ENCODE data around the gene MRM3. TPM values are rescaled to one million over a fixed set of nuclear protein-coding genes. Genes with fewer than 3 reads are reported as not detected.
"Not testable (repeated sequence)": the region's sequence is repeated elsewhere in the genome, so short reads cannot be mapped to it uniquely, and the experiment has no call there.

The MRM3 gene
- polyA plus RNA-seq, 5 donors, result 12.8 to 17.5 (median 16.6) TPM

DNA sequence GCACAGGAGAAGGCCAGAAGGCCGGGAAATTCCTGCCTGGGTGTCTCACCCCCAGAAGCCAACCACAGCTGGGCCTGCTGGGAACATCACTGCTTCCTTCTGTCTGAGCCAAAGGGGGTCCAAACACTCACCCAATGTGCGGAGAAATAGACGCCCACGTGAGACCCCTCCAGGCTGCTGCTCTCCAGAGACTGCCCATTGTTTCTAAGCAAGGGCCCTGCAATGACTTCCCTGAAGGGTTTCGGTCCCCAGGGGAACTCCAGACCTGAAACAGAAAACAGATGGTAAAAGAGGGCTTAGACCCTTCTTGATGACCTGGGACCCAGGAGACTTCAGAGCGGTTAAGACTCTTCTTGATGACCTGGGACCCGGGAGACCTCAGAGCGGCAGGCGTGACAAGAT lies 41.3 kb downstream of the MRM3 start:
- DNase-seq, result no peak

- DNase-seq, result no peak
These were observed 42.2 kb downstream of the MRM3 start for GRCh38 chr17:824378-824777.

GRCh38 chr17:825216-825615 lies 43.1 kb downstream of the MRM3 start:
- no peak for DNase-seq

- DNase-seq, result no peak
These were observed 44.6 kb downstream of the MRM3 start for GRCh38 chr17:826778-827177.

GRCh38 chr17:828761-829160 lies 46.6 kb downstream of the MRM3 start:
- DNase-seq, result no peak

- DNase-seq, result not testable (repeated sequence)
These were observed 47.5 kb downstream of the MRM3 start for GRCh38 chr17:829614-830013.

DNA sequence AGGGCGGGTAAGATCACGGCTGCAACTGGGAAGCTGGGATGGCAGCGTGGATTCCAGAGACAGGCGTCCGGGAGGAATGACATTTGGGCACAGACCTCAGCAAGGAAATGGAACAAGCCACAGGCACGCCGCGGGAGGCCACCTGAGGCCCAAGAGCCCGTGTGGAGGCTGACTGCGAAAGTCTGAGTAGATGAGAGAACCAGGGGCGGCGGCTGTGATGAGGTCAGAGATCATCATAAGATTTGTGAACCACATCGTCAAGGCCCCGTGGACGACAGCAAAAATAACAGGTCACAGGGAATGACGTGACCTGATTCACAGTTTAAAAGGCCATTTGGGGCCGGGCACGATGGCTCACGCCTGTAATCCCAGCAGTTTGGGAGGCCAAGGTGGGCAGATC lies 48.2 kb downstream of the MRM3 start:
- DNase-seq, result no peak

GRCh38 chr17:830950-831349 lies 48.8 kb downstream of the MRM3 start:
- no peak for DNase-seq

DNA sequence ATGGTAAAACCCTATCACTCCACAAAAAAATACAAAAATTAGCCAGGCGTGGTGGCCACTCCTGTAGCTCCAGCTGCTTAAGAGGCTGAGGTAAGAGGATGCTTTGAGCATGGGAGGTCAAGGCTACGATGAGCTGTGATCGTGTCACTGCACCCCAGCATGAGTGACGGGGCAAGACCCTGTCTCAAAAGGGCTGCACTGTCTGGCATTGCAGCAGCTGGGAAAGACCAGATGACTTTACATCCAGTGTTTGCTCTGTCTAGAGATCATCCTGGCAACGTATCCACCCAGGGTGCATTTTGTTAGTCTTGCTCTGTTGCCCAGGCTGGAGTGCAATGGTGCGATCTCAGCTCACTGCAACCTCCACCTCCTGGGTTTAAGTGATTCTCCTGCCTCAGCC lies 52.0 kb downstream of the MRM3 start:
- DNase-seq, result no peak

GRCh38 chr17:835263-835662 lies 53.1 kb downstream of the MRM3 start:
- no peak for DNase-seq

DNA sequence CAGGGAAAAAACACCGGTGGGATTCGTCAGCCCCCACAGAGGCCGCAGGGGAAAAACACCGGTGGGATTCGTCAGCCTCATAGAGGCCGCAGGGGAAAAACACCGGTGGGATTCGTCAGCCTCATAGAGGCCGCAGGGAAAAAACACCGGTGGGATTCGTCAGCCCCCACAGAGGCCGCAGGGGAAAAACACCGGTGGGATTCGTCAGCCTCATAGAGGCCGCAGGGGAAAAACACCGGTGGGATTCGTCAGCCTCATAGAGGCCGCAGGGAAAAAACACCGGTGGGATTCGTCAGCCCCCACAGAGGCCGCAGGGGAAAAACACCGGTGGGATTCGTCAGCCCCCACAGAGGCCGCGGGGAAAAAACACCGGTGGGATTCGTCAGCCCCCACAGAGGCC lies 53.6 kb downstream of the MRM3 start:
- not testable (repeated sequence) for DNase-seq

- DNase-seq, result no peak
These were observed 54.0 kb downstream of the MRM3 start for GRCh38 chr17:836151-836550.

DNA sequence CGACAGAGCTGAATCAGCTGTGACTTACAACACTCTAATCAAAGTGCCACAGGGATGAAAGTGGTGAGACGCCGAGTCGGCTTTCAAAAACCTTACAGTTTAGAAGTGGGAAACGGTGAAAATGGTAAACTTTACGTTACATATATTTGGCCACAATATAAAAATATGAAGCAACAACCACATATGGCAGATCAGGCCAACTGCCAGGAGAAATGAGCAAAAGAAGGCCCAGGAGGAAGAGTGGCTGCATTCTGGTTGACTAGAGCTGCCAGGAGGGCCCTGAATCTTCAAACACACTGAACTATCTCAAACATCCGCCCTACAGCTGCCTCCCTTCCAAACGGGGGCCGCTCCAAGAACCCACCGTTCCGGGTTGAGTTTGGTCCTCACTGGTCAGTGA lies 56.3 kb downstream of the MRM3 start:
- no peak for DNase-seq

GRCh38 chr17:841313-841712 lies 59.2 kb downstream of the MRM3 start:
- DNase-seq, result no peak

Other genes with a start within 250 kb of the MRM3 start
- gene VPS53, start 67.5 kb upstream of the MRM3 start, polyA plus RNA-seq (ENCODE audit: insufficient read depth in 1 of 5, insufficient read length in 5 of 5, low replicate concordance in 1 of 5), result 10 to 100 TPM; 27.6 to 35.8 (median 31.5) TPM
- gene TLCD3A, start 49.8 kb upstream of the MRM3 start, polyA plus RNA-seq (ENCODE audit: insufficient read depth in 1 of 5, insufficient read length in 5 of 5, low replicate concordance in 1 of 5), result 10 to 100 TPM; 28.4 to 42.5 (median 33.0) TPM
- gene GEMIN4, start 30.1 kb upstream of the MRM3 start, polyA plus RNA-seq (ENCODE audit: insufficient read depth in 1 of 5, insufficient read length in 5 of 5, low replicate concordance in 1 of 5), result 10 to 100 TPM; 26.1 to 34.0 (median 29.6) TPM
- 10 to 100 TPM; 87.0 to 96.9 (median 89.0) TPM for gene GLOD4, start 73 bp upstream of the MRM3 start, polyA plus RNA-seq (ENCODE audit: insufficient read depth in 1 of 5, insufficient read length in 5 of 5, low replicate concordance in 1 of 5)
- 10 to 100 TPM; 42.3 to 63.5 (median 59.9) TPM for gene NXN, start 197.4 kb downstream of the MRM3 start, polyA plus RNA-seq (ENCODE audit: insufficient read depth in 1 of 5, insufficient read length in 5 of 5, low replicate concordance in 1 of 5)
- 10 to 100 TPM; 14.4 to 16.8 (median 15.0) TPM for gene TIMM22, start 214.8 kb downstream of the MRM3 start, polyA plus RNA-seq (ENCODE audit: insufficient read depth in 1 of 5, insufficient read length in 5 of 5, low replicate concordance in 1 of 5)